ENCODE measurements around the gene WASF2.

WASF2 gene

GRCh38 chr1:27526569-27527222 is 36.7 kb upstream of the WASF2 start:
- peak overlapping the region; percentile 75 for H3K4me3 Mint-ChIP-seq
- peaks cover 51% of the 10 kb centered on the region for H3K4me1 Mint-ChIP-seq (ENCODE audit: low read depth)
- peaks cover 11% of the 10 kb centered on the region for H3K36me3 Mint-ChIP-seq (ENCODE audit: low read depth)
- no peaks in the 10 kb centered on the region for H3K9me3 Mint-ChIP-seq
- H3K27ac Mint-ChIP-seq, result peak overlapping the region; percentile 62
- H3K27me3 Mint-ChIP-seq (ENCODE audit: low read depth), result no peaks in the 10 kb centered on the region

GRCh38 chr1:27525296-27526272 is 35.6 kb upstream of the WASF2 start:
- H3K4me3 Mint-ChIP-seq, result peak overlapping the region; percentile 75
- no peaks in the 10 kb centered on the region for H3K27me3 Mint-ChIP-seq (ENCODE audit: low read depth)
- H3K4me1 Mint-ChIP-seq (ENCODE audit: low read depth), result peaks cover 54% of the 10 kb centered on the region
- no peaks in the 10 kb centered on the region for H3K9me3 Mint-ChIP-seq
- H3K36me3 Mint-ChIP-seq (ENCODE audit: low read depth), result peaks cover 11% of the 10 kb centered on the region
- peak overlapping the region; percentile 62 for H3K27ac Mint-ChIP-seq

GRCh38 chr1:27523337-27524020 is 33.5 kb upstream of the WASF2 start:
- Mint-ChIP-seq H3K4me3 (peak overlapping the region; percentile 88), H3K4me1 (ENCODE audit: low read depth) (peaks cover 53% of the 10 kb centered on the region), H3K9me3 (no peaks in the 10 kb centered on the region), H3K27me3 (ENCODE audit: low read depth) (no peaks in the 10 kb centered on the region), H3K36me3 (ENCODE audit: low read depth) (peaks cover 2% of the 10 kb centered on the region), H3K27ac (peak overlapping the region; percentile 85)

- peak overlapping the region; percentile 88 for H3K4me3 Mint-ChIP-seq
- peaks cover 2% of the 10 kb centered on the region for H3K36me3 Mint-ChIP-seq (ENCODE audit: low read depth)
- H3K9me3 Mint-ChIP-seq, result no peaks in the 10 kb centered on the region
- peak overlapping the region; percentile 90 for H3K27ac Mint-ChIP-seq
- H3K4me1 Mint-ChIP-seq (ENCODE audit: low read depth), result peaks cover 56% of the 10 kb centered on the region
- no peaks in the 10 kb centered on the region for H3K27me3 Mint-ChIP-seq (ENCODE audit: low read depth)
These were observed 32.7 kb upstream of the WASF2 start for GRCh38 chr1:27522432-27523336.

- Mint-ChIP-seq H3K4me3 (peak overlapping the region; percentile 88), H3K9me3 (no peaks in the 10 kb centered on the region), H3K4me1 (ENCODE audit: low read depth) (peaks cover 58% of the 10 kb centered on the region), H3K27ac (peak overlapping the region; percentile 90), H3K27me3 (ENCODE audit: low read depth) (no peaks in the 10 kb centered on the region), H3K36me3 (ENCODE audit: low read depth) (peaks cover 2% of the 10 kb centered on the region)
These were observed 32.0 kb upstream of the WASF2 start for GRCh38 chr1:27521861-27522431.

- peak overlapping the region; percentile 88 for H3K4me3 Mint-ChIP-seq
- H3K9me3 Mint-ChIP-seq, result no peaks in the 10 kb centered on the region
These were observed 31.4 kb upstream of the WASF2 start for GRCh38 chr1:27521336-27521831.

GRCh38 chr1:27520651-27521050 is 30.7 kb upstream of the WASF2 start:
- Mint-ChIP-seq H3K4me1 (ENCODE audit: low read depth) (peaks cover 48% of the 10 kb centered on the region), H3K27ac (no peak overlapping the region), H3K9me3 (no peaks in the 10 kb centered on the region), H3K36me3 (ENCODE audit: low read depth) (no peaks in the 10 kb centered on the region), H3K27me3 (ENCODE audit: low read depth) (no peaks in the 10 kb centered on the region), H3K4me3 (peak overlapping the region; percentile 10)

More at GRCh38 chr1:27521336-27521831, 31.4 kb upstream of the WASF2 start:
- Mint-ChIP-seq H3K36me3 (ENCODE audit: low read depth) (peaks cover 2% of the 10 kb centered on the region), H3K27ac (peak overlapping the region; percentile 90), H3K4me1 (ENCODE audit: low read depth) (peaks cover 54% of the 10 kb centered on the region), H3K27me3 (ENCODE audit: low read depth) (no peaks in the 10 kb centered on the region)

GRCh38 chr1:27519331-27520258 is 29.6 kb upstream of the WASF2 start:
- no peaks in the 10 kb centered on the region for H3K27me3 Mint-ChIP-seq (ENCODE audit: low read depth)
- H3K27ac Mint-ChIP-seq, result no peak overlapping the region
- H3K36me3 Mint-ChIP-seq (ENCODE audit: low read depth), result no peaks in the 10 kb centered on the region
- no peak overlapping the region for H3K4me3 Mint-ChIP-seq
- H3K9me3 Mint-ChIP-seq, result no peaks in the 10 kb centered on the region
- peaks cover 43% of the 10 kb centered on the region for H3K4me1 Mint-ChIP-seq (ENCODE audit: low read depth)

GRCh38 chr1:27518808-27519207 is 28.8 kb upstream of the WASF2 start:
- no peak overlapping the region for H3K4me3 Mint-ChIP-seq
- no peaks in the 10 kb centered on the region for H3K27me3 Mint-ChIP-seq (ENCODE audit: low read depth)
- H3K9me3 Mint-ChIP-seq, result no peaks in the 10 kb centered on the region
- H3K36me3 Mint-ChIP-seq (ENCODE audit: low read depth), result no peaks in the 10 kb centered on the region
- no peak overlapping the region for H3K27ac Mint-ChIP-seq
- H3K4me1 Mint-ChIP-seq (ENCODE audit: low read depth), result peaks cover 37% of the 10 kb centered on the region

- H3K36me3 Mint-ChIP-seq (ENCODE audit: low read depth), result no peaks in the 10 kb centered on the region
- H3K27ac Mint-ChIP-seq, result no peak overlapping the region
- H3K4me1 Mint-ChIP-seq (ENCODE audit: low read depth), result peaks cover 32% of the 10 kb centered on the region
- H3K27me3 Mint-ChIP-seq (ENCODE audit: low read depth), result no peaks in the 10 kb centered on the region
- H3K9me3 Mint-ChIP-seq, result no peaks in the 10 kb centered on the region
- no peak overlapping the region for H3K4me3 Mint-ChIP-seq
These were observed 28.1 kb upstream of the WASF2 start for GRCh38 chr1:27517907-27518718.

- H3K4me1 Mint-ChIP-seq (ENCODE audit: low read depth), result peaks cover 25% of the 10 kb centered on the region
- H3K36me3 Mint-ChIP-seq (ENCODE audit: low read depth), result no peaks in the 10 kb centered on the region
- no peak overlapping the region for H3K27ac Mint-ChIP-seq
- no peaks in the 10 kb centered on the region for H3K9me3 Mint-ChIP-seq
- no peaks in the 10 kb centered on the region for H3K27me3 Mint-ChIP-seq (ENCODE audit: low read depth)
- H3K4me3 Mint-ChIP-seq, result no peak overlapping the region
These were observed 27.3 kb upstream of the WASF2 start for GRCh38 chr1:27517301-27517700.

GRCh38 chr1:27515626-27516025 is 25.7 kb upstream of the WASF2 start:
- no peaks in the 10 kb centered on the region for H3K9me3 Mint-ChIP-seq
- H3K27ac Mint-ChIP-seq, result no peak overlapping the region
- peaks cover 16% of the 10 kb centered on the region for H3K4me1 Mint-ChIP-seq (ENCODE audit: low read depth)
- no peak overlapping the region for H3K4me3 Mint-ChIP-seq
- no peaks in the 10 kb centered on the region for H3K36me3 Mint-ChIP-seq (ENCODE audit: low read depth)
- no peaks in the 10 kb centered on the region for H3K27me3 Mint-ChIP-seq (ENCODE audit: low read depth)
